K562 (cell line): ENCODE results near the gene CTCF. TPM values are rescaled to one million over a fixed set of nuclear protein-coding genes. Genes with fewer than 3 reads are reported as not detected.

Experiments
- ATAC-seq: fragments of 200-7000 bp; cut with Tn5 transposase; 3 replicates; pipeline ENCODE4 v1.9.1; 2020; ENCODE audit warnings: moderate library complexity
- BruUV-seq: library from RNA; stranded (reverse); fragments of 400-500 nt; replicated peaks from 2 replicates; lab custom pipeline; 2021; lab: Mats Ljungman, UMichigan
- CTCF ChIA-PET: fragments of 300-600 bp; formaldehyde crosslinking; extraction: SDS; loops from one replicate; lab custom pipeline; 2021; ENCODE audit warnings: low intra/inter-chr PET ratio; lab: Yijun Ruan, JAX
- POLR2A ChIA-PET: fragments of 300-600, 350-650 bp; sonication (Branson Sonifier 250); formaldehyde crosslinking; extraction: SDS; loops from one replicate; lab custom pipeline; 2021; ENCODE audit warnings: antibody characterized with exemption, inconsistent platforms; lab: Yijun Ruan, JAX
- DNase-seq, 4 experiments: peaks; one replicate each; pipeline versions ENCODE4 v3.0.0 to v3.0.0-alpha.2; 2011 to 2018; ENCODE audit warnings: low spot score in 3 of 4, mixed read lengths in 3 of 4; ENCODE audit errors: extremely low read depth in 1 of 4
- FAIRE-seq: peaks from 2 replicates; lab custom pipeline; 2011; peaks lifted over from hg19 to GRCh38; lab: Jason Lieb, UNC
- H2AFZ ChIP-seq: 2 replicates; pipeline ENCODE4 v1.6.0; 2011; ENCODE audit warnings: low read depth, low read length, control low read depth, inconsistent platforms
- H3K27ac ChIP-seq: fragments of 200-600 bp; 3 replicates; pipeline ENCODE4 v1.8.0; 2011; ENCODE audit warnings: low read depth, mild to moderate bottlenecking, control low read depth, inconsistent platforms, low read length, moderate library complexity, mixed read lengths; ENCODE audit errors: extremely low read depth
- H3K27me3 ChIP-seq, 2 experiments: fragments of 300-600 bp in 1 of 2; 2 replicates in 1 of 2; 3 replicates in 1 of 2; pipeline versions ENCODE4 v1.6.0 to v1.8.0; 2011; ENCODE audit warnings: inconsistent platforms in 2 of 2, low read length in 2 of 2, mild to moderate bottlenecking in 1 of 2, mixed read lengths in 1 of 2, moderate library complexity in 1 of 2; ENCODE audit not compliant: control insufficient read depth in 2 of 2, insufficient read depth in 2 of 2
- H3K36me3 ChIP-seq: fragments of 300-600 bp; 3 replicates; pipeline ENCODE4 v1.8.0; 2011; ENCODE audit warnings: mild to moderate bottlenecking, low read length, inconsistent platforms; ENCODE audit not compliant: control insufficient read depth, insufficient read depth
- H3K4me1 ChIP-seq, 2 experiments: fragments of 200-600 bp in 1 of 2; replicated peaks in 1 of 2; 2 replicates in 1 of 2; 3 replicates in 1 of 2; pipeline versions ENCODE4 v1.5.1 to v1.8.0; 2011; ENCODE audit warnings: inconsistent platforms in 2 of 2, low read length in 2 of 2, mild to moderate bottlenecking in 1 of 2, mixed read lengths in 1 of 2, moderate library complexity in 1 of 2; ENCODE audit not compliant: control insufficient read depth in 2 of 2, insufficient read depth in 2 of 2
- H3K4me2 ChIP-seq: 2 replicates; pipeline ENCODE4 v1.6.1; 2011; ENCODE audit warnings: low read length, control low read depth, inconsistent platforms, mixed read lengths; ENCODE audit not compliant: insufficient read depth
- H3K4me3 ChIP-seq: fragments of 200-600 bp; sonication (generic), shearing (Covaris generic); 2 replicates; pipeline ENCODE4 v1.5.1; 2016; ENCODE audit warnings: control low read depth, inconsistent platforms
- H3K79me2 ChIP-seq: fragments of 200-600 bp; 3 replicates; pipeline ENCODE4 v1.8.0; 2011; ENCODE audit warnings: low read length, inconsistent platforms; ENCODE audit not compliant: control insufficient read depth, insufficient read depth
- H3K9ac ChIP-seq, 2 experiments: 2 replicates each; pipeline versions ENCODE4 v1.6.0 to v1.6.1; 2011; ENCODE audit warnings: low read depth in 2 of 2, low read length in 2 of 2, control low read depth in 1 of 2, inconsistent platforms in 1 of 2, mild to moderate bottlenecking in 1 of 2, mixed read lengths in 1 of 2; ENCODE audit not compliant: insufficient read depth in 1 of 2
- H3K9me1 ChIP-seq: one replicate; pipeline ENCODE4 v1.6.0; 2011; ENCODE audit warnings: inconsistent platforms, mild to moderate bottlenecking, low read length, moderate library complexity; ENCODE audit not compliant: control insufficient read depth, insufficient read depth
- H3K9me3 ChIP-seq: replicated peaks from 2 replicates; pipeline ENCODE4 v1.5.1; 2011; ENCODE audit warnings: low read depth, low read length, inconsistent platforms; ENCODE audit not compliant: control insufficient read depth, insufficient read depth
- H4K20me1 ChIP-seq: replicated peaks from 2 replicates; pipeline ENCODE4 v1.6.1; 2011; ENCODE audit warnings: low read length, inconsistent platforms, mixed read lengths; ENCODE audit not compliant: control insufficient read depth, insufficient read depth
- CREB3 ChIP-seq: fragments of 450-650 bp; conservative IDR thresholded peaks from 2 replicates; pipeline ENCODE4 v1.6.1; 2016; ENCODE audit warnings: missing genetic modification characterization, low read depth, mild to moderate bottlenecking, missing compliant biosample characterization, moderate library complexity
- DACH1 ChIP-seq: fragments of 450-650 bp; IDR thresholded peaks from 2 replicates; pipeline ENCODE4 v1.6.1; 2018; ENCODE audit not compliant: partially characterized antibody
- ETV5 ChIP-seq: sonication (generic); formaldehyde crosslinking; IDR thresholded peaks from 2 replicates; pipeline ENCODE4 v1.4.0; 2020; ENCODE audit warnings: low read depth, mild to moderate bottlenecking, missing genetic modification reagents
- JUND ChIP-seq, 2 experiments: IDR thresholded peaks; 2 replicates in 1 of 2; 3 replicates in 1 of 2; pipeline ENCODE4 v1.6.1; 2011; ENCODE audit warnings: borderline replicate concordance in 2 of 2, low read depth in 2 of 2, low read length in 2 of 2, improper control_type of control experiment in 1 of 2, missing biosample characterization in 1 of 2, missing genetic modification characterization in 1 of 2, missing genetic modification reagents in 1 of 2
- MAFK ChIP-seq: IDR thresholded peaks from 2 replicates; pipeline ENCODE4 v1.6.1; 2011; ENCODE audit warnings: low read length, improper control_type of control experiment
- MTA3 ChIP-seq: fragments of 450-650 bp; formaldehyde crosslinking; IDR thresholded peaks from 2 replicates; pipeline ENCODE4 v1.6.1; 2017; ENCODE audit warnings: mild to moderate bottlenecking, borderline replicate concordance
- NKRF ChIP-seq: fragments of 450-650 bp; IDR thresholded peaks from 2 replicates; pipeline ENCODE4 v1.6.1; 2016; ENCODE audit warnings: borderline replicate concordance
- PKNOX1 ChIP-seq: fragments of 450-650 bp; IDR thresholded peaks from 2 replicates; pipeline ENCODE4 v1.6.1; 2016
- PREB ChIP-seq: sonication (generic); formaldehyde crosslinking; IDR thresholded peaks from 2 replicates; pipeline ENCODE4 v1.8.1; 2023; ENCODE audit warnings: mild to moderate bottlenecking, missing genetic modification reagents
- SMAD2 ChIP-seq: fragments of 150-350 bp; IDR thresholded peaks from 2 replicates; pipeline ENCODE4 v1.6.1; 2014; ENCODE audit warnings: low read depth, mild to moderate bottlenecking, low read length
- ZNF212 ChIP-seq: fragments of 450-650 bp; formaldehyde crosslinking; IDR thresholded peaks from 2 replicates; pipeline ENCODE4 v1.4.0; 2020; ENCODE audit warnings: mild to moderate bottlenecking
- ZNF778 ChIP-seq: fragments of 450-650 bp; formaldehyde crosslinking; IDR thresholded peaks from 2 replicates; pipeline ENCODE4 v1.4.0; 2020; ENCODE audit warnings: mild to moderate bottlenecking, moderate library complexity
- WGBS: fragments of 100-300 bp; shearing (Covaris generic); methylation state at CpG from one replicate; pipeline ENCODE4 v1.1.6; 2016; ENCODE audit warnings: low coverage, mixed read lengths; ENCODE audit not compliant: insufficient coverage; ENCODE audit errors: missing lambda C conversion rate; 5-methylcytosine and 5-hydroxymethylcytosine counted together
- in situ Hi-C: fragments of 300-500 bp; cut with MboI; formaldehyde crosslinking; loops from 4 replicates; pipeline ENCODE4 v1.15.0; 2018; ENCODE audit warnings: inconsistent platforms, mixed read lengths
- intact Hi-C: fragments of 100-400 bp; cut with micrococcal nuclease; formaldehyde crosslinking; loops from 2 replicates; pipeline ENCODE4 v1.14.2; 2022
- polyA plus RNA-seq, 8 experiments: library from polyadenylated mRNA; depleted of rRNA in 4 of 8; stranded (reverse) in 5 of 8; unstranded in 3 of 8; fragments of >200 nt; fragmentation: Nextera tagmentation in 2 of 8; fragmentation: Illumina TruSeq in 1 of 8; extraction: Ambion mirVana in 2 of 8; extraction: Trizol in 1 of 8; gene quantifications; 2 replicates each; pipeline versions ENCODE4 v1.2.1 to v1.2.3, GENCODE V29; 2011 to 2014; ENCODE audit warnings: inconsistent platforms in 1 of 8, missing spikeins in 1 of 8
- total RNA-seq, 7 experiments: library from RNA; depleted of rRNA in 6 of 7; stranded (reverse); fragments of >200 nt in 6 of 7; fragmentation: Illumina TruSeq in 2 of 7; extraction: Trizol in 2 of 7; gene quantifications; 2 replicates each; pipeline versions ENCODE4 v1.2.1 to v1.2.3, GENCODE V29; 2011 to 2021; ENCODE audit warnings: low replicate concordance in 1 of 7

The CTCF gene
- total and polyA plus RNA-seq, 9 of the 15 experiments (the other 6 are each of a cell fraction or from before 2014, with no cell fraction given), result 7.8 to 49.2 (median 33.9) TPM

GRCh38 chr16:67516296-67517154 lies 45.8 kb upstream of the CTCF start (continued):
- TF ChIP-seq PREB (CRISPR knock-in tag), result 0 out of 2 replicates have a peak, but pooled peaks have one; percentile 60
- no peak for TF ChIP-seq DACH1
- no peak for TF ChIP-seq MTA3
- no peak for TF ChIP-seq SMAD2
- TF ChIP-seq ZNF212 (CRISPR knock-in tag), result no peak
- peak; percentile 19; the same call in 1 of the 2 replicates for TF ChIP-seq JUND (IDR thresholded peaks at IDR 0.05; ENCODE audit: borderline replicate concordance, low read depth, low read length)
- TF ChIP-seq JUND (tag; IDR thresholded peaks at IDR 0.05; ENCODE audit: borderline replicate concordance, low read depth, low read length), result no peak
- TF ChIP-seq ETV5 (CRISPR knock-in tag), result no peak
- TF ChIP-seq ZNF778, result no peak
- peak; percentile 10; the same call in 1 of the 2 replicates for TF ChIP-seq MAFK

GRCh38 chr16:67517155-67517445 lies 45.2 kb upstream of the CTCF start:
- ATAC-seq (no peak), FAIRE-seq (no peak), DNase-seq (no peak)
- Histone ChIP-seq H3K27ac (no peak overlapping the region), H3K4me1 (peaks cover 2 to 10% of the 10 kb centered on the region in 2 experiments; a peak in 4 of 5 replicates), H3K79me2 (no peaks in the 10 kb centered on the region), H3K36me3 (no peaks in the 10 kb centered on the region), H2AFZ (no peak overlapping the region), H3K27me3 (no peaks in the 10 kb centered on the region), H3K9me3 (no peaks in the 10 kb centered on the region), H3K9me1 (no peaks in the 10 kb centered on the region), H3K4me3 (no peak overlapping the region), H3K9ac (no peak overlapping the region), H4K20me1 (no peaks in the 10 kb centered on the region), H3K4me2 (no peak overlapping the region)
- in situ Hi-C loops, result no loop called here
- WGBS, result 30% methylated on average over 3 of the region's 3 CpGs
- BruUV-seq, result no TSS peak
- ChIA-PET POLR2A (no interaction called here), CTCF (interaction anchor here (5.8 kb wide), 1 partner anchor 23 kb away, joined by 53 read pairs; no protein-coding TSS in a partner anchor)
- intact Hi-C loops, result loop anchor here (10.0 kb wide), 1 partner anchor 92 kb away; no protein-coding TSS in a partner anchor
- no peak for TF ChIP-seq CREB3 (tag)
- TF ChIP-seq NKRF, result no peak
- TF ChIP-seq PKNOX1, result no peak
